ENCODE results near the gene FCSK. TPM values are rescaled to one million over a fixed set of nuclear protein-coding genes. Genes with fewer than 3 reads are reported as not detected.

Gene FCSK
- total and polyA plus RNA-seq, 2 of the 13 experiments (the other 11 are each of a cell fraction or from before 2014, with no cell fraction given) = 9.1 to 19.2 TPM

DNA sequence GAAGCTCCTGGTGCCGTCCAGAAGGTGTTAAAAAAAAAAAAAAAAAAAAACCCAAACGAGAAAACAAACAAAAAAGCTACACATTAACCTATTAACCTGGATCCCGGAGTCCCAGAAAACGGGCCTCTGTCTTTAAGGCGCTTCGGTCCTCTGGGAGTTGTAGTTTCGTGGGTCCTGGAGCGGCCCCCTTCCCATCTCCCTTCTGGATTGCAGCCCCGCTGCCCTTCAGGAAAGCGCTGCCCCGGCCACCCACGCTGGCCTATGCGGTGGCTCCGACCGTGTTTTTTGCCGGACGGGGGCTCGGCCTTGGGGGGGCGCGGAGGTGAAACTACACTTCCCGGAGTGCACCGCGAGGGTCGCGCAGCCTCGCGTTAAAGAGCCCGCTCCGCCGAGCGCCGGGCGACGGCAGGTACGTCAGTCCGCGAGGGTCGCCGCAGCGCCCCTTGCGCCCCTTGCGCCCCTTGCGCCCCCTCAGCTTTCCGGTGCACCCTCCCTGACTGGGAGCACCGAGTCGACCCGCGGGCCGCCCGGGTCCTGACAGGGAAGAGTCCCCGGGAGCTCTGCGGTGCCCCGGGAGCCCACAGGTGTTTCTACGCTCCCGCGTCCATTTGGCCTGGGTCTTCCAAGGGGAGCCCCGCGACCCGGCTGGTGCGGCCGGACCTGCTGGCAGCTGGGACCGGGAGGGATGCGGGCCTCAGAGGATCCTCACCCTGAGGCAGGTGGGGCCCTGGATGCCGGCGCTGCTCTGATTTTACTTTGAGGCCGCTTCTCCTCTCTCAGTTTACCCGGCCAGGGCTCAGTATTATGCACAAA lies at the start of gene FCSK (continued):
- TF ChIP-seq, protein P1, sequence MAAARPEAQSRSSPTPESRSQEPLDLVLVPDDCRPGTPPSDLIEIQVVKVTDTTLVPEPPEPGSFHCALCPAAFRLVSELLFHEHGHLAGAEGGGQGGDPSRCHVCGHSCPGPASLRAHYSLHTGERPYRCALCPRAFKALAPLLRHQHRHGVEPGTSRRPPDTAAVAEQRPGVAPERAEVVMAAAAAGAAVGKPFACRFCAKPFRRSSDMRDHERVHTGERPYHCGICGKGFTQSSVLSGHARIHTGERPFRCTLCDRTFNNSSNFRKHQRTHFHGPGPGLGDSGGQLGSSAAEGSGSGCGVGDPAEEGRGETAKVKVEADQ (CRISPR knock-in tag; IDR thresholded peaks at IDR 0.05; ENCODE audit: borderline replicate concordance) = no peak
- TF ChIP-seq ZNF691 (CRISPR knock-in tag; IDR thresholded peaks at IDR 0.05; ENCODE audit: borderline replicate concordance, low read depth) (peak; percentile 77; the same call in 1 of the 2 replicates), ZNF773 (CRISPR knock-in tag; IDR thresholded peaks at IDR 0.05; ENCODE audit: borderline replicate concordance) (peak; percentile 87; the same call in 1 of the 2 replicates), SP1 (IDR thresholded peaks at IDR 0.05) (no peak), SP1 (CRISPR knock-in tag; IDR thresholded peaks at IDR 0.05) (0 out of 2 replicates have a peak, but pooled peaks have one; percentile 35), ZNF121 (CRISPR knock-in tag; IDR thresholded peaks at IDR 0.05) (no peak), ZNF414 (CRISPR knock-in tag; IDR thresholded peaks at IDR 0.05) (peak; percentile 94), BRD4 (CRISPR knock-in tag; IDR thresholded peaks at IDR 0.05) (peak; percentile 96), HMGXB3 (CRISPR knock-in tag; IDR thresholded peaks at IDR 0.05; ENCODE audit: borderline replicate concordance) (peak; percentile 49; the same call in 1 of the 2 replicates), MYNN (CRISPR knock-in tag; IDR thresholded peaks at IDR 0.05; ENCODE audit: low read depth) (peak; percentile 89; the same call in 1 of the 2 replicates), HNRNPLL (IDR thresholded peaks at IDR 0.05; ENCODE audit: low read depth, low read length, poor library complexity, severe bottlenecking) (peak; percentile 100), HOMEZ (CRISPR knock-in tag; IDR thresholded peaks at IDR 0.05; ENCODE audit: low read depth) (0 out of 2 replicates have a peak, but pooled peaks have one; percentile 9), NFATC3 (CRISPR knock-in tag; IDR thresholded peaks at IDR 0.05) (0 out of 2 replicates have a peak, but pooled peaks have one; percentile 19), FIP1L1 (IDR thresholded peaks at IDR 0.05; ENCODE audit: borderline replicate concordance, insufficient read depth, low read depth, low read length) (no peak), ZNF713 (CRISPR knock-in tag; IDR thresholded peaks at IDR 0.05) (0 out of 2 replicates have a peak, but pooled peaks have one; percentile 46), ZNF652 (CRISPR knock-in tag; IDR thresholded peaks at IDR 0.05; ENCODE audit: borderline replicate concordance, low read depth) (no peak; the same call in 1 of the 2 replicates), THAP11 (CRISPR knock-in tag; IDR thresholded peaks at IDR 0.05) (peak; percentile 99), ZFP36L2 (CRISPR knock-in tag; IDR thresholded peaks at IDR 0.05) (0 out of 2 replicates have a peak, but pooled peaks have one; percentile 60)

All from HepG2 (cell line).